GM04503 (cell line): ENCODE measurements around the gene CYTH1.
"Not testable (repeated sequence)": the region's sequence is repeated elsewhere in the genome, so short reads cannot be mapped to it uniquely, and the experiment has no call there.

Source experiments
- DNase-seq: peaks from one replicate; pipeline ENCODE4 v3.0.0-alpha.2; 2012; ENCODE audit warnings: low read depth

CYTH1 gene

DNA sequence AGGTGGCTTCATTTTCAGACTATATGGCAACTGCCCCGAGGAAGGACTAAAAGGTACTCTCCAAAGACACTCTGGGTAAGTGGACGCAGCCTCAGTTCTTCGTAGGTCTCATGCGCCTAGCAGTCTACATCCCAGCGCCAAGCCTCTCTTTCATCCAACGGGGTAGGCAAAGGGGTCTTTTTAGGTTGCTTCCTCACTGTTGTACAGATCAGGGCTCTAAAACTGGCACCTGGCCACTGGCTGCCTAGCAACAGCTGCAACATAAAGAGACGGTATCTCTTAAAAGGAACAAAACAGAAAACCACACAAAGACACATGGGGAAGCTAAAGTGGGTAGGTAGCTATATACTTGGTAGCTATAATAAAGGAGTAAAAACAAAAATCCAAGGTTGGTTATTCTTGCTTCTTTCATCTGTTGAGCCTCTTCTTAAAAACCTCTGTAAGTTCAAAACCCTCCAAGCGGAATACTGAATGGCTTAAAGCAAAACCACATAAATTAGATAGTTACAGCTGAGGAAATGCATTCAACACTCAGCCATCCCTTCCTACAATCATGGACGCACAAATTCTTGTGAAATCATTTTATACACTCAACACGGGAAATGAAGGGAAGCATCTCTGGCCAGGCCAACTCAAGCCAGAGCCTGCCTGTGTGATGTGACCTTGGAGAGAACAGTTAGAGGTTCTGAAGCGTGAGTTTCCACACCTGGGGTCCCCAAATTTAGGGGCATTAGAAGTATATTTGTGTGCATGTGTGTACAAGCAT is 22.7 kb downstream of the CYTH1 start:
- DNase-seq: no peak

GRCh38 chr17:78753316-78754250 is 28.5 kb downstream of the CYTH1 start:
- no peak for DNase-seq

DNA sequence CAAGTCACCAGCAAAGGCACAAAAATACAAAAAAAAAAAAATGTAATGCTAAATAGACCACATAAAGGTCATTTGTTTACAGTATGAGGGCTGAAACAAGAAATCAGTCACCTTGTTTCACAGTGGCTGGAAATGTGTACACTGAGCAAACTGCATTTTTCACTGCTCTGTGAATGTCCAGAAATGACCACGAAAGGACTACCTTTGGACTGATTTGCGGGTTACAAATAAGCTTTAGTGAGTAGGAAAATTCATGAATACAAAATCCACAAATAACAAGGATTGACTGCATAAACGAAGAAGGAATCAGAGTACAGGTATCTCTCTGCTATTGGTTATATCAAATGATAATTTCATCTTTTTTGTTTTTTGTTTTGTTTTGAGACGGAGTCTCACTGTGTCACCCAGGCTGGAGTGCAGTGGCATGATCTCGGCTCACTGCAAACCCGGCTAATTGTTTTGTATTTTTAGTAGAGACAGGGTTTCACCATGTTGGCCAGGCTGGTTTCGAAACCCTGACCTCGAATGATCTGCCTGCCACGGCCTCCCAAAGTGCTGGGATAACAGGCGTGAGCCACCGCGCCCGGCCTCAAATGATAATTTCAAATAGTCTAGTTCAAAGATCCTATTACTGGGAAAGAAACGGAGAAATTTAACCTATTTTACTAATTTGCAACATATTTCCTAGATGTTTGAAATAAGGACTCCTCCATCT is 30.5 kb downstream of the CYTH1 start:
- no peak for DNase-seq

- DNase-seq: not testable (repeated sequence)
Measured at GRCh38 chr17:78751000-78751399, 31.1 kb downstream of the CYTH1 start.

DNA sequence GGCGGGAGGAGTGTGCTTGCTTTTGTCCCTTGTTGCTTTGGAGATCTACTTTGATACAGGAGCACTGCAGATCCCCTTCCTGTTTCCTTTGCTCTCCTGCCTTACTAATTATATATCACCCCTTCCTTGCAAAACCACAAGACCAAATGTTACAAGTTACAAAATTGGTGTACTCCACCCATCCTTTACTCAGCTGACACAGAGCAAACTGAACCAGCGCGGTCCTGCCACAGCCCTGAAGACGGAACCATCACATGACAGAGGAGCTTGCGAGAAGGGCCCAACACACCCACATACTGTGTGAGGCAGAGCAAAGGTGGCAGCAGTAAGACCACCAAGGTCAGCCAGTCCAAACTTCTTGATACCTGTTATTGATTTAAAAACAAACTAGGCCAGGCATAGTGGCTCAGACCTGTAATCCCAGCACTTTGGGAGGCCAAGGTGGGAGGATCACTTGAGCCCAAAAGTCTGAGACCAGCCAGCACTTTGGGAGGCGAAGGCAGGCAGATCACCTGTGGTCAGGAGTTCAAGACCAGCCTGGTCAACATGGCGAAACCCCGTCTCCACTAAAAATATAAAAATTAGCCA is 33.2 kb downstream of the CYTH1 start:
- peak; percentile 31 for DNase-seq

GRCh38 chr17:78748048-78748729 is 33.9 kb downstream of the CYTH1 start:
- no peak for DNase-seq

DNA sequence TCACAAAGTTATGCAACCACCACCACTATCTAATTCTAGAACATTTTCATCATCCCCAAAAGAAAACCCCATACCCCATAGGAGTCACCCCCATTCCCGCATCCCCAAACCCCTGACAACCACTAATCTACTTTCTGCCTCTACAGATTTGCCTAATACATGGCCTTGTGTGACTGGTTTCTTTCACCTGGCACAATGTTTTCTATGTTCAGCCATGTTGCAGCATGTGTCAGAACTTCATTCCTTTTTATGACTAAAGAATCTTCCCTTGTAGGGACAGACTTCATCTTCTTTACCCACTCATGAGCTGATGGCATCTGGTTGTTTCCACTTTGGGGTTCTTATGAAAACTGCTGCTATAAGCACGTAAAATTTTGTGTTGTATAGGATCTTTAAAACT is 34.6 kb downstream of the CYTH1 start:
- no peak for DNase-seq

DNA sequence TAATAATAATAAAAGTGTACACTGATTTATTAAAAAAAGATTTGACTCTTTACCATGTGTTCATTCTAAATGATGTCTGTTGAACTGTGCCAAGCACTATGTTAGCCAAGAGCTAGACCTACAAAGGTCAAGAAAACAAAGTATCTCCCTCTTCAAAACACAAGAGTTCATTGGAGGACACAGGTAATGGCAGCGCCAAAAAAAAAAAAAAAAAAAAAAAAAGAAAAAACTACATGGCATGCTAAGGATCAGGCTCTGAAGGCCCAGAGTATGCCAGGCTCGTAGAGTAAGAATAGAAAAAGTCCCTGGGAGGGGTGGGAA is 35.2 kb downstream of the CYTH1 start:
- DNase-seq: no peak

DNA sequence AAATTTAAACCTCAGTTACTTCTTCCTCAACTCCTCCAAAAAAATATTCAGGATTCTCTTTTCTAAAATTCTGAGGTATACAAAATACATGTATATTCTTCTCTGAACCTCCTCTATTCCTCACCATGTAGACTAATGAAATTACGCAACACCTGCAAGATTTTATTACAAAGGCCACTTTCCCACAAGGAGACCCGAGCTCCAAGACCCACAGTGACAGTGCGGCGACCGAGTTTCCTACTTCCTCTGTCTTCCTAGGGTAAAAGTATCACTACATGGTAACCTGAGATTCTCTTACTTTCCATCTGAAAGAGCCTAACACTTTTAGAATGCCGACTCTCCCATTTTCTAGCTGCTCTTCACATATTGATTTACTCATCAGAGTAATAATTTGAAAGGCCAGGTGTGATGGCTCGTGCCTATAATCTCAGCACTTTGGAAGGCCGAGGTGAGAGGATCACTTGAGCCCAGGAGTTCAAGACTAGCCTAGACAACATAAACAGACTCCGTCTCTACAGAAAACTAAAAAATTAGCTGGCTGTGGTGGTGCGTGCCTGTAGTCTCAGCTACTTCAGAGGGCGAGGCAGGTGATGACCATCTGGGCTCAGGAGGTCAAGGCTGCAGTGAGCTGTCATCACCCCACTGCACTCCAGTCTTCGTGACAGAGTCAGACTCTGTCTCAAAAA is 35.7 kb downstream of the CYTH1 start:
- DNase-seq: no peak

- DNase-seq: no peak
Measured at GRCh38 chr17:78745407-78746088, 36.5 kb downstream of the CYTH1 start.

DNA sequence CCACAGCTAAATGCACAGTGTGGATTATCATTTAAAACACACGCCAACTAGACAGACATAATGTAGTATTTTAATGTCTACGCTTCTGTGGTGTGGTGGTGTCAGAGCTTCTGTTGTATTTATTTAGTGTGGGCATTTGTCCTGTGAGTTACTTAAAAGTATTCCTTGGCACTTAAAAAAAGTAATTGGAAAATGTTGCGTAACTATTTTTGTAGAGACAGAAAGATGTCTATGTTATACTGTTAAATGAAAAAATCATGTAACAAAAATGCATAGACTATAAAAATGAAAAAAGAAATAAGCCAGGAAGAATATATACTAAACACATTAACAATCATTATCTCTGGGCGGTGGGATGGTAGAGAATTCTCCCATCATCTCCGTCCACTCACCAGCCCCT is 39.2 kb downstream of the CYTH1 start:
- DNase-seq: no peak

- no peak for DNase-seq
Measured at GRCh38 chr17:78741644-78742284, 40.3 kb downstream of the CYTH1 start.

GRCh38 chr17:78739331-78739931 is 42.6 kb downstream of the CYTH1 start:
- no peak for DNase-seq

- DNase-seq: no peak
Measured at GRCh38 chr17:78738698-78739097, 43.4 kb downstream of the CYTH1 start.

DNA sequence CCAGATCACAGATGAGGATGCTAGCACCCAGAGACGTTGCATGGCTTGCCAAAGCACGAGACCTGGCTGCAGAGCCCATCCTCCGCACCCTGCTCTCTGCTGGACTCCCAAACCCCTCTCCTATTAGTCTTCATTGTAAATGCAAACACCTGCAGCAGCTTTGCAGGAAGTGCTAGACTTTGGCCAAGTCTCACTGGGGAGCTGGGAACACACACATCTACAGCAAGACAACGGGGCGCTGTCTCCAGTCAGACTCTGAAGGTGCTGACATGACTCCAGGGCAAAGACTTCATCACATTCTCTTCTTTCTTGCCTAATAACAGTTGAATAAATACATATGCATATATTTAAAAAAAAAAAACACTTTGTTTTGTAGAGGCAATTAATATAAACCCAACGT is 43.8 kb downstream of the CYTH1 start:
- no peak for DNase-seq

DNA sequence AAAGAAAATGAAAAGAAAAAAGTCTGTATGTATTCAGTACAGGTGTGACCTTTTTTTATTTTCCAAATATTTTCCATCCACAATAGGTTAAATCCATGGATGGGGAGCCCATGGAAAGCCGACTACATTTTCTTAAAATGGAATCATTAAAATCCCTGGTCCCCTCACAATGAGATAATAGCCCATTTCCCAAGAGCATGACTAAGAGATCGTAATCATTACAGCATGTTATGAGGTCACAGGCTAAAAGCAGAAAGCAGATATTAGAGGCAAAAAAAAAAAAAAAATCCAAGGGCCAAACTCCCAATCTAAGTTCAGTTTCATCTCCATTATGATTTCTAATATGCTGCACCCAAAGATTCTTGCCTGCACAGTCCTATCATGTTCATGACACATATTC is 44.7 kb downstream of the CYTH1 start:
- DNase-seq: peak; percentile 27

DNA sequence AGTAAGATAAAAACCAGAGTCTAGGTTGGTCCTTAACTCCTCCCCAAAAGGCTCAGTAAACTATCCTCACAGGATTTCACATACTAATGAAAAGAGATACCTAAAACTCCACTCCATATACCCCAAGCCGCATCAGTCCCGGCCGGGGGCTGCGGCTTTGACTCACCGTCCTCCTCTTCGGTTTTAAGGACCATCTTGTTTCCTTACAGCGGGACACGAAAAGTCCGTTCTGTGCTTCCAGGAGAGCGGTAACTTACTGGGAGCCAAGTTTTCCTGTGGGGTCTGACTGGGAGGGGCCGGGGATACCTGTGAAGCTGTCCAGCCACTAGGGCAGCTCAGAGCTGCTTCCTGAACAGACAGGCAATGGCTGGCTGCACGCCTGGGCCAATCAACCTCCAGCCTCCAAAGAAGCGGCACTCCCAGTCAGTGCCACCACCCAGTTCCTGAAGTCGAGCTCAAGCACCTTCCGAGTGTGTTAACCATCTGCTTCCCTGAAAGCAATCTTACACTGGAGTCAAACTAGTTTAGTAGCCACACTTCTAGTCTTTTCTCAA is 45.5 kb downstream of the CYTH1 start:
- DNase-seq: no peak

DNA sequence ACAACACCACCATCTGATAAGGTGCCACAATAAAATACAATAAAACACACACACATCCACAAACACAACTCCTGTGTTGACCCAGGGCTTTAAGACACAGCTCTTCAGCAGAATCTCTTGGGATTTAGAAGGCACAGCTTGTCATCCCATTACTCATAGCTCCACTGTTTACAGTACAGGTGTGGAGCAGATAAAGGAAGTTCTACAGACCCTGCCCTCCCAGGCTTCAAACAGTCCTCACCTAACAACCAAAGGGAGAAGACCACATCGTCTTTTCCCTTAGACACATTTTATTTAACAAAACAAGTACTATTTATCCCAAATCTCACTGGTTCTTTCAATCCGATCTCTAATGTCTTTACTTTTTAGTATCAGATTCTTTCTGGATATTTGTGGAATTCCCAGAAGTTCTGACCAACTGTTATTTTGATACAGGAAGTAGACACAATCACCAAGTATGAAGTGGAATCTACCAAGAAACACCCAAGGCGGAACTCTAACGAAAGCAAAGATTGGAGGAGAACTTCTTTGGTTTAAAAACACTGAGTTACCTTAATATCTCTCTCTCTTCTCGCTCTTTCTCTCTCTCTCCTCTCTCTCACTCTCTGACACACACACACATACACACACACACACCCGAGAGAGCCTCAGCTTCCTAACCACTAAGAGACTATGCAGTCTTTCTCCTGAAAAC is 46.1 kb downstream of the CYTH1 start:
- no peak for DNase-seq
